Testis (tissue), 2 donors: ENCODE results near the gene NTM.

Experiments used
- CTCF ChIP-seq, 3 experiments: fragments of 450-650 bp in 2 of 3; fragments of 200-600 bp in 1 of 3; sonication (generic) in 1 of 3; IDR thresholded peaks; one replicate each; pipeline ENCODE4 v1.5.1; 2016 to 2019; ENCODE audit warnings: antibody characterized with exemption in 3 of 3, mild to moderate bottlenecking in 2 of 3, moderate library complexity in 1 of 3
- POLR2A ChIP-seq: fragments of 450-650 bp; IDR thresholded peaks from one replicate; pipeline ENCODE4 v1.6.1; 2017; ENCODE audit warnings: antibody characterized with exemption, mild to moderate bottlenecking, moderate library complexity

DNA sequence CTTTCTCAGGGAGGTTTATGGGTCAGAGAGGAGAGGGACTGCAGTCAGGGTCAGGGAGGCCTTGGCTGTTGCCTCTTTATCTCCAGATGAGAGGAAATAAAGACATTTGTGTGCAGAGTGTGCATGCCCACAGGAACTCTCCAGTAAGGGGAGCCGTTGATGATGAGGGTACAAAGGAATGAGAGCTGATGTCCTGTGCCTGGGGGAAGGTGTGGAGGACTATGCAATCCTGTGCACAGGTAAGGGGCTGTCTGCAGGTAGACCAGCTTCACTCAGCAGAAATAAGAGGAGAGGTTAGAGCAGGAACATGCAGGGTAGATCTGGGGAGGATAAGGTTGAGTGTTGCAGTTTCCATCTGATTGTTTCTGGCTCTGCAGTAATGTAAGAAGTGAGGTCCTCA is 132.6 kb downstream of the NTM start:
- TF ChIP-seq CTCF (IDR thresholded peaks at IDR 0.05) (no peak), POLR2A (no peak)
